Nephron (organoid): ENCODE data around the gene PPP2R5C.

Experiments used
- H3K27ac Mint-ChIP-seq, 3 experiments: 2 replicates each; pipeline ENCODE4 v1.8.0; 2020; ENCODE audit warnings: mixed read lengths in 3 of 3, mild to moderate bottlenecking in 2 of 3, moderate library complexity in 1 of 3
- H3K27me3 Mint-ChIP-seq: 2 replicates; pipeline ENCODE4 v1.8.0; 2021; ENCODE audit warnings: low read depth, mild to moderate bottlenecking, moderate library complexity, mixed read lengths
- H3K36me3 Mint-ChIP-seq: 2 replicates; pipeline ENCODE4 v1.8.0; 2020; ENCODE audit warnings: low read depth, mixed read lengths
- H3K4me1 Mint-ChIP-seq: 2 replicates; pipeline ENCODE4 v1.8.0; 2020; ENCODE audit warnings: mixed read lengths
- H3K4me3 Mint-ChIP-seq, 3 experiments: 2 replicates each; pipeline ENCODE4 v1.8.0; 2020; ENCODE audit warnings: mild to moderate bottlenecking in 3 of 3, mixed read lengths in 3 of 3, moderate library complexity in 2 of 3
- H3K9me3 Mint-ChIP-seq: 2 replicates; pipeline ENCODE4 v1.8.0; 2020; ENCODE audit warnings: mixed read lengths
- CTCF ChIP-seq, 3 experiments: fragments of 200-600 bp; sonication (generic); IDR thresholded peaks; one replicate each; pipeline ENCODE4 v1.5.0; 2021; ENCODE audit warnings: antibody characterized with exemption in 3 of 3; ENCODE audit not compliant: unreplicated experiment in 3 of 3

The PPP2R5C gene

GRCh38 chr14:101912841-101913240, 151.3 kb downstream of the PPP2R5C start:
- no peak overlapping the region for H3K27ac Mint-ChIP-seq
- no peaks in the 10 kb centered on the region for H3K9me3 Mint-ChIP-seq
- H3K4me1 Mint-ChIP-seq: peaks cover 5% of the 10 kb centered on the region
- peaks cover 4% of the 10 kb centered on the region for H3K27me3 Mint-ChIP-seq
- no peak for TF ChIP-seq CTCF (IDR thresholded peaks at IDR 0.05; ENCODE audit: unreplicated experiment in 3 of 3)
- H3K36me3 Mint-ChIP-seq: peaks cover 52% of the 10 kb centered on the region
- no peak overlapping the region for H3K4me3 Mint-ChIP-seq

GRCh38 chr14:101914083-101914482, 152.6 kb downstream of the PPP2R5C start:
- no peak overlapping the region for H3K27ac Mint-ChIP-seq
- H3K4me3 Mint-ChIP-seq: no peak overlapping the region
- TF ChIP-seq CTCF (IDR thresholded peaks at IDR 0.05; ENCODE audit: unreplicated experiment in 3 of 3): no peak
- H3K36me3 Mint-ChIP-seq: peaks cover 52% of the 10 kb centered on the region
- H3K27me3 Mint-ChIP-seq: peaks cover 4% of the 10 kb centered on the region
- H3K4me1 Mint-ChIP-seq: peaks cover 8% of the 10 kb centered on the region
- no peaks in the 10 kb centered on the region for H3K9me3 Mint-ChIP-seq

- peaks cover 4% of the 10 kb centered on the region for H3K27me3 Mint-ChIP-seq
- H3K4me3 Mint-ChIP-seq: no peak overlapping the region
- H3K27ac Mint-ChIP-seq: no peak overlapping the region
- no peak for TF ChIP-seq CTCF (IDR thresholded peaks at IDR 0.05; ENCODE audit: unreplicated experiment in 3 of 3)
- peaks cover 9% of the 10 kb centered on the region for H3K4me1 Mint-ChIP-seq
- peaks cover 49% of the 10 kb centered on the region for H3K36me3 Mint-ChIP-seq
- no peaks in the 10 kb centered on the region for H3K9me3 Mint-ChIP-seq
Observed at GRCh38 chr14:101915871-101916815, 154.6 kb downstream of the PPP2R5C start.

GRCh38 chr14:101916816-101917412, 155.4 kb downstream of the PPP2R5C start:
- peaks cover 50% of the 10 kb centered on the region for H3K36me3 Mint-ChIP-seq
- H3K4me1 Mint-ChIP-seq: peaks cover 9% of the 10 kb centered on the region
- H3K4me3 Mint-ChIP-seq: peak overlapping the region in 1 of 3 experiments; percentile 3
- TF ChIP-seq CTCF (IDR thresholded peaks at IDR 0.05; ENCODE audit: unreplicated experiment in 3 of 3): no peak
- H3K27me3 Mint-ChIP-seq: peaks cover 4% of the 10 kb centered on the region
- H3K27ac Mint-ChIP-seq: no peak overlapping the region
- H3K9me3 Mint-ChIP-seq: no peaks in the 10 kb centered on the region

- peaks cover 45% of the 10 kb centered on the region for H3K36me3 Mint-ChIP-seq
- H3K4me3 Mint-ChIP-seq: no peak overlapping the region
- TF ChIP-seq CTCF (IDR thresholded peaks at IDR 0.05; ENCODE audit: unreplicated experiment in 3 of 3): no peak
- no peaks in the 10 kb centered on the region for H3K9me3 Mint-ChIP-seq
- H3K27ac Mint-ChIP-seq: no peak overlapping the region
- peaks cover 4% of the 10 kb centered on the region for H3K27me3 Mint-ChIP-seq
- peaks cover 9% of the 10 kb centered on the region for H3K4me1 Mint-ChIP-seq
Observed at GRCh38 chr14:101917413-101918017, 156.0 kb downstream of the PPP2R5C start.
